Measurements from ENCODE around the gene RGL2. TPM values are rescaled to one million over a fixed set of nuclear protein-coding genes. Genes with fewer than 3 reads are reported as not detected.

The RGL2 gene
- total and polyA plus RNA-seq, 7 experiments from 2014 or later = 4.1 to 76.8 (median 54.8) TPM

DNA sequence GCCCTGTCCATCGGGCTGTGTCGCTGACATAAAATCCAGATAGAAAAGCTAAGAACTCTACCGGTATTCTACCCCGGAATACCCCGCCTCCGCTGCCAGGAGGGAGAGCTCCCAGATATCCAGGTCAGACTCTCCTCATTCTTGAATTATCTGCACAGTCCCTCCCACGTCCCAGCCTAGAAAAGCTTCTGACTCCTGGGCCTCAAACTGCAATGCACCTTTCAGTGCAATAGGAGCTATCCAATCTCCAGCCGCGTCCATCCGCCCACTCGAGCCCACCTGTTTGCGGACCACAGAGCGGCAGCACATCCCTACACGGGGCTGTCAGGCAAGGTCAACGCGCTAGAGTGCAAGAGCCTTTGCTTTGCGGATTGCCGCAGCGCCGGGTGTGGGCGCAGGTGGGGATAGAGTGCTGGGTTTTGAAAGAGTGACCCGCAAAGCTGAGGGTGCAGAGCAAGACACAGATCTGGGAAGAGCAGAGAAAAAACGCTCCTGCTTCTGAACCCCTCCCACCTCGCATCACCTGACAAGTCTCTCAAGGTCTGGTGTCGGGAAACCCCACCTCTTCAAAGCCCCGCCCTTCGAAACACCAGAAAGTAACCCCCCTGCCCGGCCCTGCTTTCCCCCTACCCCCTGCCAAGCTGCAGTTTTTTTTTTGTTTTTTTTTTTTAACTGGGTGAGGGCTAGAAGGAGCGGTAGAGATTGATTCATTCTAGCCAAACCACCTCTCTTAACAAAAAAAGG lies 13.8 kb upstream of the RGL2 start:
- CTCF ChIA-PET = interaction anchor here (1.0 to 2.5 kb wide), 4 partner anchors 11 to 35 kb away, joined by 3 to 30 read pairs (median 6); partner anchors contain the start of gene B3GALT4
- intact Hi-C loops (cut with micrococcal nuclease) = loop anchor here (1.0 to 10.0 kb wide), 7 partner anchors 13 to 922 kb away; partner anchors contain the start of genes B3GALT4 (in 2 of the 2), HMGA1 (in 1 of the 2), KIFC1 (in 1 of the 2) and PSMB9 (in 1 of the 2)
- Histone ChIP-seq H3K9me3 (ENCODE audit: control insufficient read depth in 2 of 3, low read length in 3 of 3) (no peaks in the 10 kb centered on the region), H3K4me1 (ENCODE audit: control insufficient read depth in 2 of 2, insufficient read depth in 2 of 2, low read length in 2 of 2) (peaks cover 33 to 38% of the 10 kb centered on the region in 2 donors), H3K27me3 (ENCODE audit: control insufficient read depth in 2 of 2, insufficient read depth in 2 of 2, low read length in 2 of 2) (no peaks in the 10 kb centered on the region), H3K27ac (ENCODE audit: low read depth, low read length) (peak overlapping the region; percentile 99), H3K36me3 (ENCODE audit: control insufficient read depth in 2 of 3, insufficient read depth in 3 of 3, low read length in 3 of 3) (peaks cover 5 to 31% (median 7%) of the 10 kb centered on the region in 3 experiments), H3K4me3 (ENCODE audit: low read length) (peak overlapping the region; percentile 97)
- H3K27me3 Mint-ChIP-seq = no peaks in the 10 kb centered on the region
- peak overlapping the region; percentile 81 to 100 (median 99) for H3K4me3 Mint-ChIP-seq
- no peaks in the 10 kb centered on the region for H3K9me3 Mint-ChIP-seq
- H3K36me3 Mint-ChIP-seq = peaks cover 0 to 34% (median 8%) of the 10 kb centered on the region in 5 donors
- ATAC-seq (peak; percentile 65), DNase-seq (peak; percentile 51 to 94 (median 79))
- H3K27ac Mint-ChIP-seq = peak overlapping the region; percentile 97 to 99 (median 98)
- peaks cover 30 to 68% (median 54%) of the 10 kb centered on the region in 7 donors for H3K4me1 Mint-ChIP-seq
- POLR2A ChIA-PET = interaction anchor here (0.7 to 5.3 kb wide), 16 partner anchors 8 to 328 kb away, joined by 3 to 65 read pairs (median 5); partner anchors contain the start of genes B3GALT4, CUTA, PFDN6 and RGL2

DNA sequence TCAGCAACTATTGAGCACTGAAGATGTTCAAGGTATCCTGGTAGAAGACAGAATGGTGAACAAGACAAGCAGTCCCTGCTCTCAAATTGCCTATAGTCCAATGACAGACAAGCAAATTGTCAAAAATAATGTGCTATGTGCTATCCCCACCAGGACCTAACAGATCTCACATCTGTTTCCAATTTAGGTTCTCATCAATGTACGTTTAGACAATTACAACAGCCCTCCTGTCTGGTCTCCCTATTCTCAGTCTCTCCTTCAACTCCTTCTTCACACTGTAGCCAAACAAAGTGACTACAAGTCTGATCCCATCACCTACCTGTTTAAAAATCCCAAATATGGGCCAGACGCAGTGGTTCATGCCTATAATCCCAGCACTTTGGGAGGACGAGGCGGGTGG lies 7.6 kb upstream of the RGL2 start:
- no peak for DNase-seq
- intact Hi-C loops (cut with micrococcal nuclease) = no loop called here
- Histone ChIP-seq H3K36me3 (ENCODE audit: control insufficient read depth in 2 of 3, insufficient read depth in 3 of 3, low read length in 3 of 3) (peaks cover 30 to 60% (median 30%) of the 10 kb centered on the region in 3 experiments), H3K4me3 (ENCODE audit: low read length) (no peak overlapping the region), H3K27ac (ENCODE audit: low read depth, low read length) (peak overlapping the region; percentile 18), H3K27me3 (ENCODE audit: control insufficient read depth in 2 of 2, insufficient read depth in 2 of 2, low read length in 2 of 2) (no peaks in the 10 kb centered on the region), H3K4me1 (ENCODE audit: control insufficient read depth in 2 of 2, insufficient read depth in 2 of 2, low read length in 2 of 2) (peaks cover 9 to 17% of the 10 kb centered on the region in 2 donors), H3K9me3 (ENCODE audit: control insufficient read depth in 2 of 3, low read length in 3 of 3) (no peaks in the 10 kb centered on the region)
- no peaks in the 10 kb centered on the region for H3K27me3 Mint-ChIP-seq
- H3K4me1 Mint-ChIP-seq = peaks cover 23 to 51% (median 43%) of the 10 kb centered on the region in 7 donors
- ChIA-PET CTCF (no interaction called here), POLR2A (interaction anchor here (1.0 to 2.3 kb wide), 3 partner anchors 38 to 112 kb away, joined by 3 to 8 read pairs (median 5); partner anchors contain the start of gene CUTA)
- peaks cover 4 to 25% (median 13%) of the 10 kb centered on the region in 5 donors for H3K36me3 Mint-ChIP-seq
- ATAC-seq = no peak
- peak overlapping the region in 2 of 10 donors; percentile 1 to 4 for H3K4me3 Mint-ChIP-seq
- no peaks in the 10 kb centered on the region for H3K9me3 Mint-ChIP-seq
- peak overlapping the region in 6 of 9 donors; percentile 8 to 72 (median 52) for H3K27ac Mint-ChIP-seq

DNA sequence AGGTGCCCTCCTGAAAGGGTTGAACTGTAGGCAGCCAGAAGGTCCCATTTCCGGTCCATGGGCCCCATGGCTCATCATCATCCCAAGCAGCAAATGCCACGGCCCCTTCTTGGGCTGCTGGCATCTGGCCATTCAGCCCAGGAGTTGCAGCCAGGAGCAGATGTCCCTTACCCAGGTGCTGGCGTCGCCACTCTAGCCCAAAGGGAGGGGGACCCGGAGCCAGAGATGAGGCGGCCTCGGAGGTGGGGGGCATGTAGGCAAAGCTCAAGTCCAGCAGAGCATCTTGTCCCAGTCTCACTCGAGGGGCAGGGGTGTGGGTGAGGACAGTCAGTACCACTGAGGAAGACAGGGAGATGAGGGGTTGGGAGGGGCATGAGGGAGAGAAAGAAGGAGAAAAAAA lies 6.3 kb upstream of the RGL2 start:
- POLR2A ChIA-PET = interaction anchor here (1.0 to 1.2 kb wide), 3 partner anchors 10 to 113 kb away, joined by 3 to 6 read pairs (median 4); partner anchors contain the start of gene CUTA
- H3K4me3 ChIP-seq (ENCODE audit: low read length) = no peak overlapping the region
- no peak for DNase-seq
- intact Hi-C loops (cut with micrococcal nuclease) = no loop called here
- H3K4me1 ChIP-seq (ENCODE audit: control insufficient read depth in 2 of 2, insufficient read depth in 2 of 2, low read length in 2 of 2) = peaks cover 10% of the 10 kb centered on the region in 2 donors
- peak overlapping the region in 2 of 9 donors; percentile 51 to 77 for H3K27ac Mint-ChIP-seq
- no peak overlapping the region for H3K4me3 Mint-ChIP-seq
- H3K9me3 Mint-ChIP-seq = no peaks in the 10 kb centered on the region
- H3K27me3 Mint-ChIP-seq = no peaks in the 10 kb centered on the region
- H3K36me3 ChIP-seq (ENCODE audit: control insufficient read depth in 2 of 3, insufficient read depth in 3 of 3, low read length in 3 of 3) = peaks cover 30 to 54% (median 30%) of the 10 kb centered on the region in 3 experiments
- ATAC-seq = no peak
- no peaks in the 10 kb centered on the region for H3K27me3 ChIP-seq (ENCODE audit: control insufficient read depth in 2 of 2, insufficient read depth in 2 of 2, low read length in 2 of 2)
- peaks cover 28 to 56% (median 47%) of the 10 kb centered on the region in 7 donors for H3K4me1 Mint-ChIP-seq
- H3K9me3 ChIP-seq (ENCODE audit: control insufficient read depth in 2 of 3, low read length in 3 of 3) = no peaks in the 10 kb centered on the region
- CTCF ChIA-PET = interaction anchor here (1.0 to 1.2 kb wide), 2 partner anchors 18 to 40 kb away, joined by 3 read pairs; no protein-coding TSS in a partner anchor
- no peak overlapping the region for H3K27ac ChIP-seq (ENCODE audit: low read depth, low read length)
- peaks cover 4 to 25% (median 12%) of the 10 kb centered on the region in 5 donors for H3K36me3 Mint-ChIP-seq

DNA sequence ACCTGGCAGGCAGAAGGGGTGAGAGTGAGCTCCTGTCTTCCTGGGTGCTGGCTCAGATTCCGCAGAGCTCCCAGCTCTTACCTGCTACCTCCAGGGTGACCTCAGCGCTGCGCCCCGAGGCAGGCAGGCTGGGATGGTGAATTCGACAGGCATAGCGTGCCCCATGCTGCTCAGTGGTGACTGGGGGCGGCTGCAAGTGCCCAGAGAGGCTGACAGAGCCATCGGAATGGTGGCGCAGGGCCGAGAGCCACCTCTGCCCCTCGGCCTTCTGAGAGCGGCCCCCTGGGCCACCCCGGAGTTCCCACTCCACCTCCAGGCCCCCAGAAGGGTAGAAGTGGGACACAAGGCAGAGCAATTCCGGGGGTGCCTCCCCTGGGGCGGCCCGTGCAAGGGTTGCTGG lies 5.5 kb upstream of the RGL2 start:
- intact Hi-C loops (cut with micrococcal nuclease) = no loop called here
- Mint-ChIP-seq H3K4me1 (peaks cover 34 to 65% (median 54%) of the 10 kb centered on the region in 7 donors), H3K36me3 (peaks cover 4 to 31% (median 16%) of the 10 kb centered on the region in 5 donors), H3K4me3 (no peak overlapping the region), H3K27me3 (no peaks in the 10 kb centered on the region), H3K27ac (peak overlapping the region in 3 of 9 donors; percentile 70 to 80 (median 77)), H3K9me3 (peaks cover 0 to 3% (median 0%) of the 10 kb centered on the region in 11 donors)
- ATAC-seq (no peak), DNase-seq (no peak)
- Histone ChIP-seq H3K36me3 (ENCODE audit: control insufficient read depth in 2 of 3, insufficient read depth in 3 of 3, low read length in 3 of 3) (peaks cover 30 to 52% (median 30%) of the 10 kb centered on the region in 3 experiments), H3K4me1 (ENCODE audit: control insufficient read depth in 2 of 2, insufficient read depth in 2 of 2, low read length in 2 of 2) (peaks cover 10 to 13% of the 10 kb centered on the region in 2 donors), H3K27ac (ENCODE audit: low read depth, low read length) (no peak overlapping the region), H3K27me3 (ENCODE audit: control insufficient read depth in 2 of 2, insufficient read depth in 2 of 2, low read length in 2 of 2) (no peaks in the 10 kb centered on the region), H3K4me3 (ENCODE audit: low read length) (no peak overlapping the region), H3K9me3 (ENCODE audit: control insufficient read depth in 2 of 3, low read length in 3 of 3) (no peaks in the 10 kb centered on the region)
- ChIA-PET POLR2A (no interaction called here), CTCF (interaction anchor here (1.0 kb wide), 1 partner anchor 41 kb away, joined by 3 read pairs; no protein-coding TSS in a partner anchor)

DNA sequence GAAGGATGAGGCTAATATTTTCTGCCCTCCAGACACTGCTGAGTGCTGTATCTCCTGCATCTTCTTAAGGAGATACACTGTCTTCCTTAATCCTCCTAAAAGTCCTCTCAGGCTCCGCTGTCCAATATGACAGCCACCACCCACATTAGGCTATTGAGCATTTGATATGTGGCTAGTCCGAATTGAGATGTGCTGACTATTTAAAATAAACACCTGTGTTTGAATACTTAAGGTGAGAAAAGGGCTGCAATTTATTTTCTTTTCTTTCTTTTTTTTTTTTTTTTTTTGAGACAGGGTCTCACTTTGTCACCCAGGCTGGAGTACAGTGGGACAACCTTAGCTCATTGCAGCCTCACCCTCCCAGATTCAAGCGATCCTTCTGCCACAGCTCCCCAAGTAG lies 3.1 kb upstream of the RGL2 start:
- Histone ChIP-seq H3K9me3 (ENCODE audit: control insufficient read depth in 2 of 3, low read length in 3 of 3) (no peaks in the 10 kb centered on the region), H3K4me1 (ENCODE audit: control insufficient read depth in 2 of 2, insufficient read depth in 2 of 2, low read length in 2 of 2) (peaks cover 10 to 19% of the 10 kb centered on the region in 2 donors), H3K36me3 (ENCODE audit: control insufficient read depth in 2 of 3, insufficient read depth in 3 of 3, low read length in 3 of 3) (peaks cover 25 to 50% (median 30%) of the 10 kb centered on the region in 3 experiments), H3K27ac (ENCODE audit: low read depth, low read length) (peak overlapping the region; percentile 30), H3K27me3 (ENCODE audit: control insufficient read depth in 2 of 2, insufficient read depth in 2 of 2, low read length in 2 of 2) (no peaks in the 10 kb centered on the region), H3K4me3 (ENCODE audit: low read length) (no peak overlapping the region)
- intact Hi-C loops (cut with micrococcal nuclease) = no loop called here
- CTCF ChIA-PET = interaction anchor here (0.9 to 2.7 kb wide), 4 partner anchors 12 to 45 kb away, joined by 3 to 13 read pairs (median 6); partner anchors contain the start of genes PFDN6 and WDR46
- H3K4me3 Mint-ChIP-seq = peak overlapping the region in 2 of 10 donors; percentile 3 to 97
- H3K27ac Mint-ChIP-seq = peak overlapping the region in 7 of 9 donors; percentile 3 to 99 (median 72)
- peaks cover 0 to 7% (median 0%) of the 10 kb centered on the region in 11 donors for H3K9me3 Mint-ChIP-seq
- peaks cover 34 to 58% (median 54%) of the 10 kb centered on the region in 7 donors for H3K4me1 Mint-ChIP-seq
- peaks cover 4 to 28% (median 11%) of the 10 kb centered on the region in 5 donors for H3K36me3 Mint-ChIP-seq
- no peak for DNase-seq
- peaks cover 0 to 3% (median 0%) of the 10 kb centered on the region in 5 donors for H3K27me3 Mint-ChIP-seq
- POLR2A ChIA-PET = interaction anchor here (1.1 to 3.2 kb wide), 8 partner anchors 9 to 43 kb away, joined by 3 to 39 read pairs (median 6); partner anchors contain the start of genes B3GALT4, RPS18, TAPBP and VPS52
- no peak for ATAC-seq
